ENCODE data around the gene INTS7. TPM values are rescaled to one million over a fixed set of nuclear protein-coding genes. Genes with fewer than 3 reads are reported as not detected.
A peak's percentile ranks its signal among the peaks of the same experiment; 100 is the strongest.

Gene INTS7
- total and polyA plus RNA-seq, 9 of the 15 experiments (the other 6 are each of a cell fraction or from before 2014, with no cell fraction given), result 27.3 to 68.4 (median 40.4) TPM

GRCh38 chr1:211928993-211929637 lies 106.2 kb downstream of the INTS7 start (continued):
- TF ChIP-seq MGA (IDR thresholded peaks at IDR 0.05) (peak; percentile 64), SREBF1 (IDR thresholded peaks at IDR 0.05; ENCODE audit: borderline replicate concordance, low read depth, low read length) (no peak), ZBTB43 (CRISPR knock-in tag; IDR thresholded peaks at IDR 0.05) (0 out of 2 replicates have a peak, but pooled peaks have one; percentile 26), KLF6 (CRISPR knock-in tag; IDR thresholded peaks at IDR 0.05; ENCODE audit: borderline replicate concordance) (0 out of 2 replicates have a peak, but pooled peaks have one; percentile 26), TEAD2 (tag; IDR thresholded peaks at IDR 0.05) (0 out of 2 replicates have a peak, but pooled peaks have one; percentile 5), MAZ (CRISPR knock-in tag; conservative IDR thresholded peaks at IDR 0.05 in 1 of 2, IDR thresholded peaks at IDR 0.05 in 1 of 2) (peak in 1 of 2 experiments; percentile 57; a peak in 1 of 4 replicates), KLF10 (CRISPR knock-in tag; IDR thresholded peaks at IDR 0.05) (0 out of 2 replicates have a peak, but pooled peaks have one; percentile 24), ZNF668 (CRISPR knock-in tag; IDR thresholded peaks at IDR 0.05) (0 out of 2 replicates have a peak, but pooled peaks have one; percentile 27), HDAC8 (tag; IDR thresholded peaks at IDR 0.05) (peak; percentile 50; the same call in 1 of the 2 replicates), DEAF1 (CRISPR knock-in tag; IDR thresholded peaks at IDR 0.05) (no peak)

Data from K562 (cell line).